ENCODE measurements around the gene UROS.

DNA sequence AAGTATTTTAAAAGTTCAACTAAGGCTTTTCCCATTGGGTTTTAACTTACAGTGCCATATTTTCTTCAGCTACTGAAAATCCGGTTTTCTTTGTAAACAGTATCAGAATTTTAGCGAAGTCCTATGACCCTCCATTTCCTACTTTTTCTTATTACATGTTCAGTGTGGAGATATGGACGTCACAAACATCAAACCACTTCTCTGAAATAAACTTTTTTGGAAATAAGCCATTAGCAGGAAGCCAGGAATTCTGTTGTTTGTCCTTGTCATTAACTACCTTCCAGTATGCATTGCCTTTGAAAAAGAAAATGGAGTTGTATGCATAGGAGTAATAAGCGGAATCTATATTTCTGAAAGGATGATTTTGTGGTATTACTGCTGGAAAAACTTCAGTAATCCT lies 56.5 kb downstream of the UROS start:
- TF ChIP-seq, protein P1, sequence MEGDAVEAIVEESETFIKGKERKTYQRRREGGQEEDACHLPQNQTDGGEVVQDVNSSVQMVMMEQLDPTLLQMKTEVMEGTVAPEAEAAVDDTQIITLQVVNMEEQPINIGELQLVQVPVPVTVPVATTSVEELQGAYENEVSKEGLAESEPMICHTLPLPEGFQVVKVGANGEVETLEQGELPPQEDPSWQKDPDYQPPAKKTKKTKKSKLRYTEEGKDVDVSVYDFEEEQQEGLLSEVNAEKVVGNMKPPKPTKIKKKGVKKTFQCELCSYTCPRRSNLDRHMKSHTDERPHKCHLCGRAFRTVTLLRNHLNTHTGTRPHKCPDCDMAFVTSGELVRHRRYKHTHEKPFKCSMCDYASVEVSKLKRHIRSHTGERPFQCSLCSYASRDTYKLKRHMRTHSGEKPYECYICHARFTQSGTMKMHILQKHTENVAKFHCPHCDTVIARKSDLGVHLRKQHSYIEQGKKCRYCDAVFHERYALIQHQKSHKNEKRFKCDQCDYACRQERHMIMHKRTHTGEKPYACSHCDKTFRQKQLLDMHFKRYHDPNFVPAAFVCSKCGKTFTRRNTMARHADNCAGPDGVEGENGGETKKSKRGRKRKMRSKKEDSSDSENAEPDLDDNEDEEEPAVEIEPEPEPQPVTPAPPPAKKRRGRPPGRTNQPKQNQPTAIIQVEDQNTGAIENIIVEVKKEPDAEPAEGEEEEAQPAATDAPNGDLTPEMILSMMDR (IDR thresholded peaks at IDR 0.05): no peak
- TF ChIP-seq POLR2A (IDR thresholded peaks at IDR 0.05): no peak

Measured in thyroid gland (tissue), 4 donors.